HCT116 (cell line): ENCODE measurements around the gene PRAME. TPM values are rescaled to one million over a fixed set of nuclear protein-coding genes. Genes with fewer than 3 reads are reported as not detected.

Experiments
- ATAC-seq: fragments of 200-7000 bp; cut with Tn5 transposase; 2 replicates; pipeline ENCODE4 v1.9.1; 2020; ENCODE audit warnings: mild to moderate bottlenecking, moderate library complexity
- BruUV-seq: library from RNA; stranded (reverse); fragments of 400-500 nt; replicated peaks from 2 replicates; lab custom pipeline; 2021; lab: Mats Ljungman, UMichigan
- CTCF ChIA-PET: fragments of 300-600 bp; sonication (Branson Sonifier 250); formaldehyde crosslinking; loops from one replicate; lab custom pipeline; 2021; ENCODE audit warnings: antibody characterized with exemption; lab: Charles Lee
- POLR2A ChIA-PET: fragments of 300-600, 350-600 bp; sonication (Branson Sonifier 250); formaldehyde crosslinking; loops from one replicate; lab custom pipeline; 2021; ENCODE audit warnings: antibody characterized with exemption; lab: Charles Lee
- RAD21 ChIA-PET, 2 experiments: fragments of 300-600 bp; sonication (Branson Sonifier 250); formaldehyde crosslinking; loops; one replicate each; lab custom pipeline; 2023; ENCODE audit warnings: low total read pairs in 2 of 2; ENCODE audit not compliant: uncharacterized antibody in 2 of 2, unreplicated experiment in 2 of 2, low non-redundant PET in 1 of 2; lab: Charles Lee
- DNase-seq: peaks from one replicate; pipeline ENCODE4 v3.0.0-alpha.2; 2010; ENCODE audit warnings: low read depth, low spot score
- H2AFZ ChIP-seq: fragments of 200-600 bp; shearing (Covaris generic), sonication (generic); 2 replicates; pipeline ENCODE4 v1.6.1; 2017; ENCODE audit warnings: low read depth, mixed run types, mixed read lengths, antibody characterized with exemption, low read length; ENCODE audit not compliant: poor library complexity, severe bottlenecking
- H3K27ac ChIP-seq: 2 replicates; pipeline ENCODE4 v1.5.1; 2012; ENCODE audit warnings: low read depth, low read length
- H3K27me3 ChIP-seq: fragments of 200-600 bp; sonication (generic); 2 replicates; pipeline ENCODE4 v1.6.1; 2016; ENCODE audit warnings: mixed run types, low read length, mixed read lengths; ENCODE audit not compliant: insufficient read depth
- H3K36me3 ChIP-seq, 2 experiments: fragments of 200-500 bp in 1 of 2; fragments of 200-600 bp in 1 of 2; sonication (Bioruptor generic) in 1 of 2; sonication (generic) in 1 of 2; 2 replicates each; pipeline versions ENCODE4 v1.5.1 to v1.6.1; 2014 to 2016; ENCODE audit warnings: low read length in 2 of 2, inconsistent platforms in 1 of 2, mixed read lengths in 1 of 2, mixed run types in 1 of 2; ENCODE audit not compliant: insufficient read depth in 2 of 2, control insufficient read depth in 1 of 2
- H3K4me1 ChIP-seq, 2 experiments: fragments of 200-600 bp in 1 of 2; sonication (generic) in 1 of 2; 2 replicates each; pipeline versions ENCODE4 v1.5.1 to v1.6.1; 2012 to 2017; ENCODE audit warnings: low read length in 2 of 2, inconsistent platforms in 1 of 2, mild to moderate bottlenecking in 1 of 2, mixed read lengths in 1 of 2, mixed run types in 1 of 2, moderate library complexity in 1 of 2; ENCODE audit not compliant: insufficient read depth in 2 of 2, control insufficient read depth in 1 of 2
- H3K4me2 ChIP-seq: fragments of 200-600 bp; sonication (generic); 2 replicates; pipeline ENCODE4 v1.6.1; 2017; ENCODE audit warnings: mixed run types, low read length, mixed read lengths
- H3K4me3 ChIP-seq, 2 experiments: fragments of 200-600 bp in 1 of 2; sonication (generic) in 1 of 2; replicated peaks in 1 of 2; 2 replicates each; pipeline ENCODE4 v1.5.1; 2011 to 2016; ENCODE audit warnings: low read length in 2 of 2, control low read depth in 1 of 2, low read depth in 1 of 2, mild to moderate bottlenecking in 1 of 2, mixed read lengths in 1 of 2, mixed run types in 1 of 2
- H3K79me2 ChIP-seq: fragments of 200-600 bp; sonication (generic); 2 replicates; pipeline ENCODE4 v1.6.1; 2017; ENCODE audit warnings: mild to moderate bottlenecking, mixed run types, low read length, moderate library complexity, mixed read lengths; ENCODE audit not compliant: insufficient read depth
- H3K9ac ChIP-seq: fragments of 200-600 bp; sonication (generic); 2 replicates; pipeline ENCODE4 v1.6.1; 2016; ENCODE audit warnings: low read length, mixed read lengths
- H3K9me2 ChIP-seq: fragments of 200-600 bp; sonication (generic), shearing (Covaris generic); 2 replicates; pipeline ENCODE4 v1.6.1; 2017; ENCODE audit warnings: mixed run types, mild to moderate bottlenecking, moderate library complexity; ENCODE audit not compliant: insufficient read depth
- H3K9me3 ChIP-seq, 2 experiments: fragments of 200-500 bp in 1 of 2; fragments of 200-600 bp in 1 of 2; sonication (Bioruptor generic) in 1 of 2; sonication (generic) in 1 of 2; 2 replicates each; pipeline ENCODE4 v1.6.1; 2014 to 2017; ENCODE audit warnings: low read length in 2 of 2, mixed read lengths in 2 of 2, inconsistent platforms in 1 of 2, low read depth in 1 of 2, mild to moderate bottlenecking in 1 of 2, mixed run types in 1 of 2, moderate library complexity in 1 of 2; ENCODE audit not compliant: control insufficient read depth in 1 of 2, insufficient read depth in 1 of 2
- H4K20me1 ChIP-seq: fragments of 200-600 bp; sonication (generic), shearing (Covaris generic); 2 replicates; pipeline ENCODE4 v1.6.1; 2017; ENCODE audit warnings: mixed run types, mild to moderate bottlenecking, moderate library complexity; ENCODE audit not compliant: insufficient read depth
- CBX3 ChIP-seq: IDR thresholded peaks from 2 replicates; pipeline ENCODE4 v1.6.1; 2012; ENCODE audit warnings: low read depth
- CEBPB ChIP-seq: IDR thresholded peaks from 2 replicates; pipeline ENCODE4 v1.6.1; 2012; ENCODE audit warnings: low read depth
- EGR1 ChIP-seq: IDR thresholded peaks from 2 replicates; pipeline ENCODE4 v1.6.1; 2012; ENCODE audit warnings: low read depth
- EZH2 ChIP-seq: fragments of 200-600 bp; sonication (generic); IDR thresholded peaks from 2 replicates; pipeline ENCODE4 v1.6.1; 2017; ENCODE audit warnings: antibody characterized with exemption, mixed run types
- FOSL1 ChIP-seq: IDR thresholded peaks from 2 replicates; pipeline ENCODE4 v1.6.1; 2012; ENCODE audit warnings: low read depth
- JUND ChIP-seq: IDR thresholded peaks from 2 replicates; pipeline ENCODE4 v1.6.1; 2012
- SRF ChIP-seq: IDR thresholded peaks from 2 replicates; pipeline ENCODE4 v1.6.1; 2012; ENCODE audit warnings: low read depth
- ZFX ChIP-seq: fragments of 450-650 bp; IDR thresholded peaks from 2 replicates; pipeline ENCODE4 v1.6.1; 2017
- ZNF274 ChIP-seq: fragments of 200-500 bp; sonication (Bioruptor generic); IDR thresholded peaks from 2 replicates; pipeline ENCODE4 v1.6.1; 2014; ENCODE audit warnings: mild to moderate bottlenecking, low read depth, low read length, inconsistent platforms
- intact Hi-C: fragments of 100-400 bp; cut with micrococcal nuclease; formaldehyde crosslinking; loops from 2 replicates; pipeline ENCODE4 v1.10.0; 2022
- total RNA-seq: library from RNA; stranded (reverse); gene quantifications from one replicate; pipeline ENCODE4 v1.2.1, GENCODE V29; 2021; ENCODE audit not compliant: unreplicated experiment
- TF ChIP-seq, protein P1 (sequence below): IDR thresholded peaks from 2 replicates; pipeline ENCODE4 v1.6.1; 2012; ENCODE audit warnings: low read depth
- TF ChIP-seq, protein P2 (sequence below): IDR thresholded peaks from 2 replicates; pipeline ENCODE4 v1.6.1; 2012

PRAME gene
- total RNA-seq, 1 experiment from 2014 or later = 28.4 TPM

DNA sequence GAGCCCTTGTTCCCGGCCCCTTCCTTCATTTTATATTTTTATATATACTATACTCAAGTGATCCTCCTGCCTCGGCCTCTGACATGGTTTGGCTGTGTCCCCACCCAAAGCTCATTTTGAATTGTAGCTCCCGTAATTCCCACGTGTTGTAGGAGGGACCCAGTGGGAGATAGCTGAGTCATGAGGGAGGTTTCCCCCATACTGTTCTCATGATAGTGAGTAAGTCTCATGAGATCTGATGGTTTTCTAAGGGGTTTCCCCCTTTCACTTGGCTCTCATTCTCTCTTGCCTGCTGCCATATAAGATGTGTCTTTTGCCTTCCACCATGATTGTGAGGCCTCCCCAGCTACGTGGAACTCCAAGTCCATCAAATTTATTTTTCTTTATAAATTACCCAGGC, 31.8 kb downstream of the PRAME start:
- Histone ChIP-seq H3K4me1 (no peaks in the 10 kb centered on the region), H4K20me1 (no peaks in the 10 kb centered on the region), H3K9me3 (no peaks in the 10 kb centered on the region), H3K9ac (no peak overlapping the region), H3K36me3 (no peaks in the 10 kb centered on the region), H3K27ac (no peak overlapping the region), H3K27me3 (no peaks in the 10 kb centered on the region), H3K4me3 (no peak overlapping the region), H3K79me2 (no peaks in the 10 kb centered on the region), H3K4me2 (no peak overlapping the region), H3K9me2 (no peaks in the 10 kb centered on the region), H2AFZ (no peak overlapping the region)
- no peak for TF ChIP-seq SRF
- TF ChIP-seq EZH2 = no peak
- no peak for TF ChIP-seq EGR1
- no peak for TF ChIP-seq JUND
- TF ChIP-seq, protein P1, sequence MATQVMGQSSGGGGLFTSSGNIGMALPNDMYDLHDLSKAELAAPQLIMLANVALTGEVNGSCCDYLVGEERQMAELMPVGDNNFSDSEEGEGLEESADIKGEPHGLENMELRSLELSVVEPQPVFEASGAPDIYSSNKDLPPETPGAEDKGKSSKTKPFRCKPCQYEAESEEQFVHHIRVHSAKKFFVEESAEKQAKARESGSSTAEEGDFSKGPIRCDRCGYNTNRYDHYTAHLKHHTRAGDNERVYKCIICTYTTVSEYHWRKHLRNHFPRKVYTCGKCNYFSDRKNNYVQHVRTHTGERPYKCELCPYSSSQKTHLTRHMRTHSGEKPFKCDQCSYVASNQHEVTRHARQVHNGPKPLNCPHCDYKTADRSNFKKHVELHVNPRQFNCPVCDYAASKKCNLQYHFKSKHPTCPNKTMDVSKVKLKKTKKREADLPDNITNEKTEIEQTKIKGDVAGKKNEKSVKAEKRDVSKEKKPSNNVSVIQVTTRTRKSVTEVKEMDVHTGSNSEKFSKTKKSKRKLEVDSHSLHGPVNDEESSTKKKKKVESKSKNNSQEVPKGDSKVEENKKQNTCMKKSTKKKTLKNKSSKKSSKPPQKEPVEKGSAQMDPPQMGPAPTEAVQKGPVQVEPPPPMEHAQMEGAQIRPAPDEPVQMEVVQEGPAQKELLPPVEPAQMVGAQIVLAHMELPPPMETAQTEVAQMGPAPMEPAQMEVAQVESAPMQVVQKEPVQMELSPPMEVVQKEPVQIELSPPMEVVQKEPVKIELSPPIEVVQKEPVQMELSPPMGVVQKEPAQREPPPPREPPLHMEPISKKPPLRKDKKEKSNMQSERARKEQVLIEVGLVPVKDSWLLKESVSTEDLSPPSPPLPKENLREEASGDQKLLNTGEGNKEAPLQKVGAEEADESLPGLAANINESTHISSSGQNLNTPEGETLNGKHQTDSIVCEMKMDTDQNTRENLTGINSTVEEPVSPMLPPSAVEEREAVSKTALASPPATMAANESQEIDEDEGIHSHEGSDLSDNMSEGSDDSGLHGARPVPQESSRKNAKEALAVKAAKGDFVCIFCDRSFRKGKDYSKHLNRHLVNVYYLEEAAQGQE = no peak
- no peak for TF ChIP-seq CBX3
- TF ChIP-seq, protein P2, sequence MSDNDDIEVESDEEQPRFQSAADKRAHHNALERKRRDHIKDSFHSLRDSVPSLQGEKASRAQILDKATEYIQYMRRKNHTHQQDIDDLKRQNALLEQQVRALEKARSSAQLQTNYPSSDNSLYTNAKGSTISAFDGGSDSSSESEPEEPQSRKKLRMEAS = no peak
- no peak for TF ChIP-seq ZNF274
- TF ChIP-seq ZFX = no peak
- TF ChIP-seq FOSL1 = no peak
- TF ChIP-seq CEBPB = no peak
- ChIA-PET RAD21 (no interaction called here), CTCF (no interaction called here), POLR2A (no interaction called here)
- BruUV-seq = no TSS peak
- ATAC-seq (no peak), DNase-seq (no peak)
- intact Hi-C loops = no loop called here
